Omental fat pad (tissue), 4 donors: Measurements from ENCODE around the gene NUB1. TPM values are rescaled to one million over a fixed set of nuclear protein-coding genes. Genes with fewer than 3 reads are reported as not detected.

ENCODE experiments used
- ATAC-seq: fragments of 150-250 bp; one replicate; pipeline ENCODE4 v1.9.1; 2016; ENCODE audit warnings: mild to moderate bottlenecking, moderate library complexity; ENCODE audit not compliant: low FRiP score
- DNase-seq: peaks from one replicate; pipeline ENCODE4 v3.0.0-alpha.2; 2019; ENCODE audit warnings: low spot score
- CTCF ChIP-seq, 3 donors: fragments of 450-650 bp; IDR thresholded peaks; one replicate each; pipeline ENCODE4 v1.5.1; 2016 to 2017; ENCODE audit warnings: antibody characterized with exemption in 3 of 3, mild to moderate bottlenecking in 3 of 3, moderate library complexity in 2 of 3
- total RNA-seq, 4 donors: library from RNA; depleted of rRNA; stranded (reverse); fragments of >200 nt; gene quantifications; one replicate each; pipeline ENCODE4 v1.1.0, GENCODE V29; 2016

NUB1 gene
- total RNA-seq, 4 donors from 2014 or later = 48.6 to 76.4 (median 56.0) TPM

GRCh38 chr7:151408839-151409666 is 67.4 kb downstream of the NUB1 start:
- TF ChIP-seq CTCF (IDR thresholded peaks at IDR 0.05) = no peak
- DNase-seq (no peak), ATAC-seq (peak; percentile 7)

DNA sequence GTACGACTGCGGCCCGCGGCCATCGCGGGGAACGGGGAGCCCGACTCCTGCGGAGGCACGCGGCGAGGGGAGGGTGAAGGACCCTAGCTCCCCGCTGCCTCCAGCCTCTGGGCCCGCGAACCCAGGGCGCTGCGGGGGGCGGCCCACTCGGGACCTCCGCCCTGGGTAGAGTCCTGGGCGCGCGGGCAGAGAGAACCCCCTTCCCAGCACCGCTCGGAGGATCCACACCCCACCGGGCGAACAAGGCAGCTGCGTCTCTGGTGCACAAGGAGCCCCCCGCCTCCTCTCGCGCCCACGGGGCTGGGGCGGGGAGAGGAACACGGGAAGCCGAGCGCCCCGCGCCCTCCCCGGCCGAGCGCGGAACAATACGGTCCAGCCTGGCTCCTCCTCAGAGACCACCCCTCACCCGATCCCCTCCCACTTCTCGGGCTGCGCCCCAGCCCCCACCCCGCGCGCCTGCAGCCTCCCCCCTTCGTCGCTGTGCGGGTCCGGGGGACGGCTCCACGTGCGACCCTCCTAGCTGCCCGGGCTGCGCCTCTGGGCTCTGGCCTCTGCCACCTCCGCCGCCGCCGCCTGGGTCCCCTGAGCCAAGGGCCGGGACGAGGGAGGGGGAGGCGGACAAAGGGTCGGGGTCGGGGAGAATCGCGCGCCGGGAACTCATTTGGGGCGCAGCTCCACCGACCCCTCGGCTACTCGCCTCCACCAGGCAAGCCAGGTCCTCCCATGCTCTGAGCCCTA is 68.2 kb downstream of the NUB1 start, which contains the start of gene WDR86:
WDR86 (minus strand) TSS at position 372 of the 738 bp plus-strand sequence. CDS start 449 bp downstream, outside the sequence.
- no peak for DNase-seq
- no peak for TF ChIP-seq CTCF (IDR thresholded peaks at IDR 0.05)
- peak; percentile 14 for ATAC-seq

GRCh38 chr7:151410405-151411390 is 69.1 kb downstream of the NUB1 start:
- ATAC-seq = peak; percentile 34

GRCh38 chr7:151411551-151411950 is 69.9 kb downstream of the NUB1 start:
- ATAC-seq (no peak), DNase-seq (no peak)
- TF ChIP-seq CTCF (IDR thresholded peaks at IDR 0.05) = no peak

More at GRCh38 chr7:151410405-151411390, 69.1 kb downstream of the NUB1 start:
- TF ChIP-seq CTCF (IDR thresholded peaks at IDR 0.05) = no peak
- no peak for DNase-seq

DNA sequence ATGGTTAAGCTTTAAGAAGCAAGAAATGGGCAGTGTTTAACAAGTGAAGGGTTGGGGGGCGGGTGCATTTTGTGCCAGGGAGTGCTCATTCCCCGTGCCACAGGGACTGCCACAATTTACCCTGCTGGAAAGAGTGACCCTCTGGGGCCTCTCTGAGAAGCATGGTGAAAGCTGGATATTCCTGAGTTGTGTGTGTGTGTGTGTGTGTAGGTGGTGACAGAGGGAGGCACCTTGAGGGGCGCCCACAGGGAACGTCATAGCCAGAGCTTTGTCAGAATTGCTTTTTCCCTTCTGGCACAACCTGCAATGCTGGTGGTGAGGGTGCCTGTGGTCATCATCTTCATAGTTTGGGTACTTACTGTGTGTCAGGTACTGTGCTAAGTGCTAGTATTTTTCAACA is 70.7 kb downstream of the NUB1 start:
- ATAC-seq (no peak), DNase-seq (no peak)
- TF ChIP-seq CTCF (IDR thresholded peaks at IDR 0.05) = no peak

- no peak for DNase-seq
- no peak for TF ChIP-seq CTCF (IDR thresholded peaks at IDR 0.05)
- ATAC-seq = no peak
Measured at GRCh38 chr7:151413241-151413640, 71.6 kb downstream of the NUB1 start.
